Progenitor cell of endocrine pancreas (in vitro differentiated cells): ENCODE data around the gene GK2. TPM values are rescaled to one million over a fixed set of nuclear protein-coding genes. Genes with fewer than 3 reads are reported as not detected.

Experiments
- DNase-seq: peaks from one replicate; pipeline ENCODE4 v3.0.0; 2021; ENCODE audit warnings: low spot score; ENCODE audit not compliant: unreplicated experiment
- H3K27ac Mint-ChIP-seq: 2 replicates; pipeline ENCODE4 v1.8.0; 2021; ENCODE audit warnings: mild to moderate bottlenecking, moderate library complexity, mixed read lengths
- H3K27me3 Mint-ChIP-seq: 2 replicates; pipeline ENCODE4 v1.8.0; 2021; ENCODE audit warnings: mixed read lengths
- H3K36me3 Mint-ChIP-seq: 2 replicates; pipeline ENCODE4 v1.8.0; 2022; ENCODE audit warnings: mixed read lengths; ENCODE audit not compliant: insufficient read depth
- H3K4me1 Mint-ChIP-seq: 2 replicates; pipeline ENCODE4 v1.8.0; 2021; ENCODE audit warnings: low read depth, mixed read lengths
- H3K4me3 Mint-ChIP-seq: 2 replicates; pipeline ENCODE4 v1.8.0; 2021; ENCODE audit warnings: low read depth, mild to moderate bottlenecking, moderate library complexity, mixed read lengths
- H3K9me3 Mint-ChIP-seq: 2 replicates; pipeline ENCODE4 v1.8.0; 2021; ENCODE audit warnings: low read depth, mixed read lengths
- CTCF ChIP-seq: fragments of 200-600 bp; sonication (generic); IDR thresholded peaks from one replicate; pipeline ENCODE4 v1.5.0; 2021; ENCODE audit warnings: antibody characterized with exemption, mild to moderate bottlenecking; ENCODE audit not compliant: unreplicated experiment
- total RNA-seq: library from RNA; stranded (reverse); gene quantifications from 2 replicates; pipeline ENCODE4 v1.2.1, GENCODE V29; 2021

GK2 gene
- total RNA-seq, 1 donor from 2014 or later, result not detected

DNA sequence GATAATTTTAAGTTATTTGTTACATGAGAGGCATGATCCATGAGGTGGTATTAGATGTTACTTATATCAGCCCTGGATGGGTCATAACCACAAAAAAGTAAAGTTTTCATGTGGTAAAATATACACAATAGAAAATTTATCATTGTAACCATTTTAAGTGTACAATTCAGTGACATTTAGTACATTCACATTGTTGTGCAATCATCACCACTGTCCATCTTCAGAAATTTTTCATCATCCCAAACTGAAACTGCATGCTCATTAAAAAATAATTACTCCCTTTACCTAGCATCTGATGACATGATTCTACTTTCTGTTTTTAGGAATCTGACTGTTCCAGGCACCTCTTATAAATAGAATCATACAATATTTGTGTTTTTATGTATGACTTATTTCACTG is 11.2 kb downstream of the GK2 start:
- no peak for DNase-seq
- H3K27ac Mint-ChIP-seq, result no peak overlapping the region
- H3K36me3 Mint-ChIP-seq, result no peaks in the 10 kb centered on the region
- no peaks in the 10 kb centered on the region for H3K9me3 Mint-ChIP-seq
- no peak for TF ChIP-seq CTCF
- H3K4me3 Mint-ChIP-seq, result no peak overlapping the region
- no peaks in the 10 kb centered on the region for H3K27me3 Mint-ChIP-seq
- H3K4me1 Mint-ChIP-seq, result peaks cover 4% of the 10 kb centered on the region

- Mint-ChIP-seq H3K9me3 (no peaks in the 10 kb centered on the region), H3K36me3 (no peaks in the 10 kb centered on the region), H3K4me1 (peaks cover 1% of the 10 kb centered on the region), H3K4me3 (no peak overlapping the region), H3K27ac (no peak overlapping the region), H3K27me3 (no peaks in the 10 kb centered on the region)
- DNase-seq, result no peak
- no peak for TF ChIP-seq CTCF
Observed at GRCh38 chr4:79395841-79396240, 12.2 kb downstream of the GK2 start.

DNA sequence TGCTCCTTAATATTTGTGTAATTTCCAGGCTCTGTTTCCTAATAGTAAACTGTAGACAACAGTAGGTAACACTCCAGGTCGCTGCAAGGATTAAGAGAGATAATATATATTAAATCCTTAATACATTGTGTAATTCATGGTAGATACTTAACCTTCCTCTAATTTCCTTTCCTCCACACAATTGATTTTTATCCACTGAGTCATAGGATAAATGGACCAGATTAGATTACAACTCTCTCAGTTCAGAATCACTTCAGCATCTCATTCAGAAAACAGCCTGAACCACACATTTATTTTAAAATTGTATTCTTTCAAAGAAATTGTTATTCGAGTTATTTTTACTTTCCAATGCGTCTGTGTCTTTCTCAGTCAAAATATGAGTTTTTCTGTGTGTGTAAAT is 17.1 kb downstream of the GK2 start:
- Mint-ChIP-seq H3K27me3 (no peaks in the 10 kb centered on the region), H3K27ac (no peak overlapping the region), H3K4me3 (no peak overlapping the region), H3K9me3 (no peaks in the 10 kb centered on the region), H3K4me1 (no peaks in the 10 kb centered on the region), H3K36me3 (no peaks in the 10 kb centered on the region)
- TF ChIP-seq CTCF, result no peak
- no peak for DNase-seq

DNA sequence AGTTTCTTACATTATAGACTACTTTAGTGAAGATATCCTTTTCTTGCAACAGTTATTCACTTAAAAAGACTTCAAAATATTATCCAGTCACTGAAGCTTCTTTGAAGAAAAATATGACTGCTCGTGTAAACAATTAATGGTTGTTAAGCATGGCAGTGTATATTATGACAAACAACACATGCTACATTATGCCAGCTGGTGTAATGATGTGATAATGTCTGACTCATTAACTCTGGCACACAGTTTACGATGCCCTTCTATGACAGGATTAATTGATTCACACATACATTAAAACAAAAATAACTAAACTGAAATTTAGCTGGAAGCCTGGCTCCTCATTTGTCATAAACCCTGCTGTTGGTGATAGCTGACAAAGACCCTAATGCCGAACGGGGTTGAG is 22.4 kb downstream of the GK2 start:
- TF ChIP-seq CTCF, result no peak
- H3K27ac Mint-ChIP-seq, result no peak overlapping the region
- H3K27me3 Mint-ChIP-seq, result no peaks in the 10 kb centered on the region
- H3K9me3 Mint-ChIP-seq, result no peaks in the 10 kb centered on the region
- DNase-seq, result no peak
- H3K4me3 Mint-ChIP-seq, result no peak overlapping the region
- H3K4me1 Mint-ChIP-seq, result no peaks in the 10 kb centered on the region
- no peaks in the 10 kb centered on the region for H3K36me3 Mint-ChIP-seq

GRCh38 chr4:79381161-79381560 is 26.9 kb downstream of the GK2 start:
- Mint-ChIP-seq H3K9me3 (no peaks in the 10 kb centered on the region), H3K4me3 (no peak overlapping the region), H3K36me3 (no peaks in the 10 kb centered on the region), H3K4me1 (no peaks in the 10 kb centered on the region), H3K27me3 (no peaks in the 10 kb centered on the region), H3K27ac (no peak overlapping the region)
- DNase-seq, result no peak
- TF ChIP-seq CTCF, result no peak

GRCh38 chr4:79370026-79370425 is 38.0 kb downstream of the GK2 start:
- no peak for TF ChIP-seq CTCF
- peaks cover 2% of the 10 kb centered on the region for H3K9me3 Mint-ChIP-seq
- no peak overlapping the region for H3K27ac Mint-ChIP-seq
- H3K4me1 Mint-ChIP-seq, result no peaks in the 10 kb centered on the region
- no peak overlapping the region for H3K4me3 Mint-ChIP-seq
- H3K36me3 Mint-ChIP-seq, result no peaks in the 10 kb centered on the region
- H3K27me3 Mint-ChIP-seq, result no peaks in the 10 kb centered on the region
- DNase-seq, result no peak
